Stimulated activated CD4-positive, alpha-beta T cell treated with anti-CD3 and anti-CD28 coated beads, Interleukin-1b, Interleukin-23, amount 100 ng/mL, for 4 hours (primary cell): ENCODE data around the gene TBL1Y.
"Not testable (repeated sequence)": the region's sequence is repeated elsewhere in the genome, so short reads cannot be mapped to it uniquely, and the experiment has no call there.

Experiments
- DNase-seq, 2 donors: peaks; one replicate each; pipeline ENCODE4 v3.0.0-alpha.2; 2020; ENCODE audit warnings: low read depth in 2 of 2

TBL1Y gene

GRCh38 chrY:6972271-6972887, 61.9 kb downstream of the TBL1Y start:
- no peak for DNase-seq

- DNase-seq: no peak
Observed at GRCh38 chrY:6974971-6975370, 64.5 kb downstream of the TBL1Y start.

GRCh38 chrY:6977783-6978182, 67.3 kb downstream of the TBL1Y start:
- DNase-seq: no peak

GRCh38 chrY:6983221-6983620, 72.7 kb downstream of the TBL1Y start:
- DNase-seq: no peak

GRCh38 chrY:6987811-6988210, 77.3 kb downstream of the TBL1Y start:
- DNase-seq: no peak

GRCh38 chrY:6989886-6990620, 79.6 kb downstream of the TBL1Y start:
- DNase-seq: no peak

GRCh38 chrY:6992041-6992440, 81.5 kb downstream of the TBL1Y start:
- DNase-seq: no peak

- no peak for DNase-seq
Observed at GRCh38 chrY:6995987-6996386, 85.5 kb downstream of the TBL1Y start.

- DNase-seq: no peak
Observed at GRCh38 chrY:6997503-6998066, 87.1 kb downstream of the TBL1Y start.

- no peak for DNase-seq
Observed at GRCh38 chrY:6999905-7000304, 89.4 kb downstream of the TBL1Y start.

GRCh38 chrY:7002581-7002980, 92.1 kb downstream of the TBL1Y start:
- no peak for DNase-seq

- no peak for DNase-seq
Observed at GRCh38 chrY:7007911-7008310, 97.4 kb downstream of the TBL1Y start.

- no peak for DNase-seq
Observed at GRCh38 chrY:7008578-7009355, 98.3 kb downstream of the TBL1Y start.

- DNase-seq: no peak
Observed at GRCh38 chrY:7013051-7013450, 102.6 kb downstream of the TBL1Y start.

- no peak for DNase-seq
Observed at GRCh38 chrY:7016521-7016920, 106.0 kb downstream of the TBL1Y start.

- DNase-seq: no peak
Observed at GRCh38 chrY:7017244-7018080, 107.0 kb downstream of the TBL1Y start.

GRCh38 chrY:7039037-7039436, 128.5 kb downstream of the TBL1Y start:
- DNase-seq: no peak

- DNase-seq: no peak
Observed at GRCh38 chrY:7040662-7041061, 130.2 kb downstream of the TBL1Y start.

GRCh38 chrY:7041983-7042382, 131.5 kb downstream of the TBL1Y start:
- no peak for DNase-seq

GRCh38 chrY:7052461-7052860, 142.0 kb downstream of the TBL1Y start:
- not testable (repeated sequence) for DNase-seq

GRCh38 chrY:7056886-7057285, 146.4 kb downstream of the TBL1Y start:
- no peak for DNase-seq

- DNase-seq: no peak
Observed at GRCh38 chrY:7078725-7079124, 168.2 kb downstream of the TBL1Y start.
